HepG2 (cell line): ENCODE measurements around the gene POLR3F. TPM values are rescaled to one million over a fixed set of nuclear protein-coding genes. Genes with fewer than 3 reads are reported as not detected.

ENCODE experiments used
- ATAC-seq: fragments of 200-7000 bp; cut with Tn5 transposase; 3 replicates; pipeline ENCODE4 v1.9.1; 2020; ENCODE audit warnings: mild to moderate bottlenecking, moderate library complexity
- BruUV-seq: library from RNA; stranded (reverse); fragments of 400-500 nt; replicated peaks from 2 replicates; lab custom pipeline; 2021; lab: Mats Ljungman, UMichigan
- CTCF ChIA-PET: fragments of 300-600 bp; formaldehyde crosslinking; extraction: SDS; loops from one replicate; lab custom pipeline; 2021; ENCODE audit warnings: low total read pairs, inconsistent platforms, low intra/inter-chr PET ratio; lab: Yijun Ruan, JAX
- POLR2A ChIA-PET: fragments of 350-600 bp; sonication (Branson Sonifier 250); formaldehyde crosslinking; loops from one replicate; lab custom pipeline; 2020; ENCODE audit warnings: antibody characterized with exemption, inconsistent platforms; lab: Yijun Ruan, JAX
- DNase-seq: peaks from one replicate; pipeline ENCODE4 v3.0.0-alpha.2; 2015; ENCODE audit warnings: low spot score
- FAIRE-seq: peaks from 3 replicates; lab custom pipeline; 2011; peaks lifted over from hg19 to GRCh38; lab: Jason Lieb, UNC
- H2AFZ ChIP-seq: one replicate; pipeline ENCODE4 v1.6.1; 2011; ENCODE audit warnings: low read length, inconsistent platforms
- H3K27ac ChIP-seq: fragments of 300-600 bp; 3 replicates; pipeline ENCODE4 v1.8.0; 2011; ENCODE audit warnings: mixed run types, mild to moderate bottlenecking, mixed read lengths, low read length, inconsistent platforms; ENCODE audit not compliant: insufficient read depth; ENCODE audit errors: extremely low read length
- H3K27me3 ChIP-seq, 2 experiments: fragments of 200-600 bp in 1 of 2; 2 replicates in 1 of 2; 3 replicates in 1 of 2; pipeline versions ENCODE4 v1.6.0 to v1.8.0; 2011; ENCODE audit warnings: low read length in 2 of 2, mild to moderate bottlenecking in 2 of 2, moderate library complexity in 2 of 2, inconsistent platforms in 1 of 2; ENCODE audit not compliant: insufficient read depth in 2 of 2, control insufficient read depth in 1 of 2
- H3K36me3 ChIP-seq, 2 experiments: fragments of 200-600 bp in 1 of 2; replicated peaks in 1 of 2; 2 replicates in 1 of 2; 3 replicates in 1 of 2; pipeline versions ENCODE4 v1.5.1 to v1.8.0; 2011; ENCODE audit warnings: low read length in 2 of 2, inconsistent platforms in 1 of 2; ENCODE audit not compliant: insufficient read depth in 2 of 2, control insufficient read depth in 1 of 2
- H3K4me1 ChIP-seq: 2 replicates; pipeline ENCODE4 v1.5.1; 2012; ENCODE audit warnings: low read length, inconsistent platforms; ENCODE audit not compliant: insufficient read depth
- H3K4me2 ChIP-seq: 2 replicates; pipeline ENCODE4 v1.6.0; 2011; ENCODE audit warnings: low read depth, low read length, inconsistent platforms
- H3K4me3 ChIP-seq, 3 experiments: fragments of 200-600 bp in 1 of 3; sonication (generic), shearing (Covaris generic) in 1 of 3; replicated peaks in 1 of 3; 2 replicates each; pipeline ENCODE4 v1.5.1; 2011 to 2016; ENCODE audit warnings: low read length in 3 of 3, inconsistent platforms in 2 of 3, low read depth in 2 of 3, mild to moderate bottlenecking in 2 of 3, control low read depth in 1 of 3, mixed read lengths in 1 of 3; ENCODE audit not compliant: insufficient read depth in 1 of 3
- H3K79me2 ChIP-seq: one replicate; pipeline ENCODE4 v1.6.1; 2011; ENCODE audit warnings: low read length, inconsistent platforms; ENCODE audit not compliant: insufficient read depth
- H3K9ac ChIP-seq: 2 replicates; pipeline ENCODE4 v1.6.0; 2011; ENCODE audit warnings: mild to moderate bottlenecking, low read depth, low read length, inconsistent platforms; ENCODE audit not compliant: insufficient read depth
- H3K9me3 ChIP-seq: 2 replicates; pipeline ENCODE4 v1.5.1; 2012; ENCODE audit warnings: mild to moderate bottlenecking, low read length
- H4K20me1 ChIP-seq: 2 replicates; pipeline ENCODE4 v1.6.0; 2011; ENCODE audit warnings: inconsistent platforms, mild to moderate bottlenecking, low read length, moderate library complexity; ENCODE audit not compliant: insufficient read depth
- GABPA ChIP-seq, 2 experiments: IDR thresholded peaks; 2 replicates each; pipeline ENCODE4 v1.6.1; 2011 to 2016; ENCODE audit warnings: low read depth in 2 of 2, low read length in 1 of 2, missing biosample characterization in 1 of 2, missing genetic modification characterization in 1 of 2
- HNRNPH1 ChIP-seq: fragments of 200-400 bp; formaldehyde crosslinking; optimal IDR thresholded peaks from 2 replicates; pipeline ENCODE3; 2017; ENCODE audit warnings: mild to moderate bottlenecking, low read depth, low read length
- ISX ChIP-seq: sonication (generic); formaldehyde crosslinking; conservative IDR thresholded peaks from 2 replicates; pipeline ENCODE4 v1.5.0; 2020; ENCODE audit warnings: missing genetic modification reagents
- MAX ChIP-seq: IDR thresholded peaks from 2 replicates; pipeline ENCODE4 v1.6.1; 2012; ENCODE audit warnings: inconsistent platforms
- NR2C2 ChIP-seq: sonication (generic); formaldehyde crosslinking; IDR thresholded peaks from 2 replicates; pipeline ENCODE4 v1.4.0; 2020; ENCODE audit warnings: missing genetic modification reagents, mild to moderate bottlenecking, moderate library complexity, borderline replicate concordance
- NR2F2 ChIP-seq: IDR thresholded peaks from 2 replicates; pipeline ENCODE4 v1.6.1; 2012; ENCODE audit warnings: low read depth, inconsistent platforms, borderline replicate concordance
- PHF5A ChIP-seq: IDR thresholded peaks from one replicate; pipeline ENCODE4 v1.6.1; 2018; ENCODE audit warnings: low read depth, missing genetic modification reagents; ENCODE audit not compliant: unreplicated experiment
- POLR2G ChIP-seq: fragments of 200-400 bp; formaldehyde crosslinking; IDR thresholded peaks from 2 replicates; pipeline ENCODE4 v1.6.1; 2018; ENCODE audit warnings: mild to moderate bottlenecking, low read depth, low read length, moderate library complexity
- WGBS: methylation state at CpG from one replicate; pipeline ENCODE4 v1.1.6; 2017; ENCODE audit warnings: low lambda C conversion rate; 5-methylcytosine and 5-hydroxymethylcytosine counted together
- in situ Hi-C: cut with HindIII; loops from 2 replicates; pipeline ENCODE4 v1.10.0; 2017; ENCODE audit warnings: low pct_unique_long_range_greater_than_20kb; ENCODE audit not compliant: extremely low pct_ligation_motif_present
- intact Hi-C: fragments of 100-400 bp; cut with micrococcal nuclease; formaldehyde crosslinking; loops from one replicate; pipeline ENCODE4 v1.10.0; 2022; ENCODE audit not compliant: unreplicated experiment
- polyA plus RNA-seq, 8 experiments: library from polyadenylated mRNA; depleted of rRNA in 3 of 8; stranded (reverse) in 7 of 8; unstranded in 1 of 8; fragments of >200 nt; fragmentation: Illumina TruSeq in 4 of 8; extraction: Trizol in 4 of 8; gene quantifications; 2 replicates each; pipeline versions ENCODE4 v1.2.1 to v1.2.3, GENCODE V29; 2011 to 2016; ENCODE audit warnings: low read depth in 4 of 8, missing spikeins in 1 of 8, mixed read lengths in 1 of 8; ENCODE audit not compliant: insufficient read depth in 1 of 8
- total RNA-seq, 5 experiments: library from RNA; depleted of rRNA; stranded (reverse); fragments of >200 nt; fragmentation: Illumina TruSeq; extraction: Trizol; gene quantifications; 2 replicates each; pipeline ENCODE4 v1.2.3, GENCODE V29; 2016; ENCODE audit warnings: low read depth in 1 of 5
- TF ChIP-seq, protein P1 (sequence below): sonication (generic); formaldehyde crosslinking; IDR thresholded peaks from 2 replicates; pipeline ENCODE4 v1.4.0; 2020; ENCODE audit warnings: missing genetic modification reagents, mild to moderate bottlenecking, borderline replicate concordance
- TF ChIP-seq, protein P2 (sequence below): sonication (generic); formaldehyde crosslinking; IDR thresholded peaks from 2 replicates; pipeline ENCODE4 v1.4.0; 2020; ENCODE audit warnings: missing genetic modification reagents
- TF ChIP-seq, protein P3 (sequence below): sonication (generic); formaldehyde crosslinking; IDR thresholded peaks from 2 replicates; pipeline ENCODE4 v1.4.0; 2020; ENCODE audit warnings: mild to moderate bottlenecking, missing genetic modification reagents
- TF ChIP-seq, protein P4 (sequence below), 2 experiments: sonication (generic) in 1 of 2; formaldehyde crosslinking in 1 of 2; IDR thresholded peaks; 2 replicates each; pipeline versions ENCODE4 v1.4.0 to v1.6.1; 2016 to 2020; ENCODE audit warnings: borderline replicate concordance in 1 of 2, low read depth in 1 of 2, mild to moderate bottlenecking in 1 of 2, missing genetic modification reagents in 1 of 2

Gene POLR3F
- total and polyA plus RNA-seq, 2 of the 13 experiments (the other 11 are each of a cell fraction or from before 2014, with no cell fraction given): 11.7 to 25.5 TPM

DNA sequence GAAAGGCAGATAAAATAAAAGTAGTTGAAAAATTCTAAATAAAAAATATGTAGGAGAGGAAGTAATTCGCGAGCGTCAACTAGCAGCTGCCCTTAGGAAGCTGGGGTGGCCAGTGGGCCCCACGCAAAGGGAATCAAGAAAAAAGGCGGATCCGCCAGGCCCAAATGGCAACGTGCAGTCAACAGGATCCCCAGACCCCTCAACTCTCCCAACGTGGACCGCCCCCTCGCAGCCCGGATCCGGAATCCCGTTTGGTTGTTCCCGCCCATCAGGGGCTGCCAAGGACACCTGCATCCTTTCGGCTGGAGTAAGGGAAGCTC lies 656 bp upstream of the POLR3F start:
- Histone ChIP-seq H2AFZ (peak overlapping the region; percentile 68), H3K9me3 (no peaks in the 10 kb centered on the region), H3K79me2 (peaks cover 27% of the 10 kb centered on the region), H3K27ac (peak overlapping the region; percentile 88), H3K4me3 (peak overlapping the region; percentile 79 to 91 (median 83)), H3K4me2 (peak overlapping the region; percentile 85), H4K20me1 (no peaks in the 10 kb centered on the region), H3K36me3 (peaks cover 13 to 19% of the 10 kb centered on the region in 2 experiments), H3K4me1 (peaks cover 27% of the 10 kb centered on the region), H3K27me3 (no peaks in the 10 kb centered on the region; a peak in 1 of 5 replicates), H3K9ac (peak overlapping the region; percentile 88)
- intact Hi-C loops: loop anchor here (1.0 to 10.0 kb wide), 3 partner anchors 50 to 142 kb away; partner anchors contain the start of gene DTD1
- CTCF ChIA-PET: no interaction called here
- 2% methylated on average over 15 of the region's 15 CpGs for WGBS
- in situ Hi-C loops: no loop called here
- peak; percentile 83 for ATAC-seq
- DNase-seq: no peak
- FAIRE-seq: no peak
- POLR2A ChIA-PET: interaction anchor here (0.7 to 3.2 kb wide), 17 partner anchors 9 to 178 kb away, joined by 3 to 78 read pairs (median 7); partner anchors contain the start of genes RBBP9, SEC23B, SMIM26 and ZNF133
- no TSS peak for BruUV-seq
- TF ChIP-seq GABPA (IDR thresholded peaks at IDR 0.05; ENCODE audit: low read depth, low read length) (peak; percentile 72), GABPA (CRISPR knock-in tag; IDR thresholded peaks at IDR 0.05; ENCODE audit: low read depth) (peak; percentile 83), ISX (no peak), NR2C2 (CRISPR knock-in tag) (peak; percentile 68), HNRNPH1 (peak; percentile 62), POLR2G (peak; percentile 62), MAX (peak; percentile 54; the same call in 1 of the 2 replicates), PHF5A (peak; percentile 1), NR2F2 (0 out of 2 replicates have a peak, but pooled peaks have one; percentile 22)
- TF ChIP-seq, protein P1, sequence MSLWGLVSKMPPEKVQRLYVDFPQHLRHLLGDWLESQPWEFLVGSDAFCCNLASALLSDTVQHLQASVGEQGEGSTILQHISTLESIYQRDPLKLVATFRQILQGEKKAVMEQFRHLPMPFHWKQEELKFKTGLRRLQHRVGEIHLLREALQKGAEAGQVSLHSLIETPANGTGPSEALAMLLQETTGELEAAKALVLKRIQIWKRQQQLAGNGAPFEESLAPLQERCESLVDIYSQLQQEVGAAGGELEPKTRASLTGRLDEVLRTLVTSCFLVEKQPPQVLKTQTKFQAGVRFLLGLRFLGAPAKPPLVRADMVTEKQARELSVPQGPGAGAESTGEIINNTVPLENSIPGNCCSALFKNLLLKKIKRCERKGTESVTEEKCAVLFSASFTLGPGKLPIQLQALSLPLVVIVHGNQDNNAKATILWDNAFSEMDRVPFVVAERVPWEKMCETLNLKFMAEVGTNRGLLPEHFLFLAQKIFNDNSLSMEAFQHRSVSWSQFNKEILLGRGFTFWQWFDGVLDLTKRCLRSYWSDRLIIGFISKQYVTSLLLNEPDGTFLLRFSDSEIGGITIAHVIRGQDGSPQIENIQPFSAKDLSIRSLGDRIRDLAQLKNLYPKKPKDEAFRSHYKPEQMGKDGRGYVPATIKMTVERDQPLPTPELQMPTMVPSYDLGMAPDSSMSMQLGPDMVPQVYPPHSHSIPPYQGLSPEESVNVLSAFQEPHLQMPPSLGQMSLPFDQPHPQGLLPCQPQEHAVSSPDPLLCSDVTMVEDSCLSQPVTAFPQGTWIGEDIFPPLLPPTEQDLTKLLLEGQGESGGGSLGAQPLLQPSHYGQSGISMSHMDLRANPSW (CRISPR knock-in tag): 0 out of 2 replicates have a peak, but pooled peaks have one; percentile 18
- TF ChIP-seq, protein P2, sequence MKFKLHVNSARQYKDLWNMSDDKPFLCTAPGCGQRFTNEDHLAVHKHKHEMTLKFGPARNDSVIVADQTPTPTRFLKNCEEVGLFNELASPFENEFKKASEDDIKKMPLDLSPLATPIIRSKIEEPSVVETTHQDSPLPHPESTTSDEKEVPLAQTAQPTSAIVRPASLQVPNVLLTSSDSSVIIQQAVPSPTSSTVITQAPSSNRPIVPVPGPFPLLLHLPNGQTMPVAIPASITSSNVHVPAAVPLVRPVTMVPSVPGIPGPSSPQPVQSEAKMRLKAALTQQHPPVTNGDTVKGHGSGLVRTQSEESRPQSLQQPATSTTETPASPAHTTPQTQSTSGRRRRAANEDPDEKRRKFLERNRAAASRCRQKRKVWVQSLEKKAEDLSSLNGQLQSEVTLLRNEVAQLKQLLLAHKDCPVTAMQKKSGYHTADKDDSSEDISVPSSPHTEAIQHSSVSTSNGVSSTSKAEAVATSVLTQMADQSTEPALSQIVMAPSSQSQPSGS: no peak
- TF ChIP-seq, protein P3, sequence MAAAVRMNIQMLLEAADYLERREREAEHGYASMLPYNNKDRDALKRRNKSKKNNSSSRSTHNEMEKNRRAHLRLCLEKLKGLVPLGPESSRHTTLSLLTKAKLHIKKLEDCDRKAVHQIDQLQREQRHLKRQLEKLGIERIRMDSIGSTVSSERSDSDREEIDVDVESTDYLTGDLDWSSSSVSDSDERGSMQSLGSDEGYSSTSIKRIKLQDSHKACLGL (CRISPR knock-in tag): 0 out of 2 replicates have a peak, but pooled peaks have one; percentile 10
- TF ChIP-seq, protein P4, sequence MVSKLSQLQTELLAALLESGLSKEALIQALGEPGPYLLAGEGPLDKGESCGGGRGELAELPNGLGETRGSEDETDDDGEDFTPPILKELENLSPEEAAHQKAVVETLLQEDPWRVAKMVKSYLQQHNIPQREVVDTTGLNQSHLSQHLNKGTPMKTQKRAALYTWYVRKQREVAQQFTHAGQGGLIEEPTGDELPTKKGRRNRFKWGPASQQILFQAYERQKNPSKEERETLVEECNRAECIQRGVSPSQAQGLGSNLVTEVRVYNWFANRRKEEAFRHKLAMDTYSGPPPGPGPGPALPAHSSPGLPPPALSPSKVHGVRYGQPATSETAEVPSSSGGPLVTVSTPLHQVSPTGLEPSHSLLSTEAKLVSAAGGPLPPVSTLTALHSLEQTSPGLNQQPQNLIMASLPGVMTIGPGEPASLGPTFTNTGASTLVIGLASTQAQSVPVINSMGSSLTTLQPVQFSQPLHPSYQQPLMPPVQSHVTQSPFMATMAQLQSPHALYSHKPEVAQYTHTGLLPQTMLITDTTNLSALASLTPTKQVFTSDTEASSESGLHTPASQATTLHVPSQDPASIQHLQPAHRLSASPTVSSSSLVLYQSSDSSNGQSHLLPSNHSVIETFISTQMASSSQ (IDR thresholded peaks at IDR 0.05; ENCODE audit: low read depth): no peak
- TF ChIP-seq, protein P4 (CRISPR knock-in tag; IDR thresholded peaks at IDR 0.05; ENCODE audit: borderline replicate concordance): peak; percentile 41; the same call in 1 of the 2 replicates
